ENCODE results near the gene COA1.

- TF ChIP-seq CTCF (optimal IDR thresholded peaks at IDR 0.05 in 1 of 3, IDR thresholded peaks at IDR 0.05 in 1 of 3, conservative IDR thresholded peaks at IDR 0.05 in 1 of 3; ENCODE audit: extremely low read depth in 1 of 3, insufficient read depth in 2 of 3, low read length in 3 of 3) (no peak), EZH2 (IDR thresholded peaks at IDR 0.05; ENCODE audit: low read length) (no peak)
These were observed 36.5 kb downstream of the COA1 start for GRCh38 chr7:43692582-43693373.
